Stomach (tissue), 9 donors: ENCODE results near the gene ADGRF4. TPM values are rescaled to one million over a fixed set of nuclear protein-coding genes. Genes with fewer than 3 reads are reported as not detected.

Experiments
- DNase-seq, 2 donors: peaks; one replicate each; pipeline versions ENCODE4 v3.0.0 to v3.0.0-alpha.2; 2013 to 2019
- H3K27ac ChIP-seq, 5 donors: fragments of 200-600 bp in 4 of 5; sonication (generic) in 4 of 5; one replicate each; pipeline ENCODE4 v1.5.1; 2013 to 2019; ENCODE audit warnings: mild to moderate bottlenecking in 1 of 5, moderate library complexity in 1 of 5
- H3K27me3 ChIP-seq, 3 donors: fragments of 200-600 bp; sonication (generic); one replicate each; pipeline ENCODE4 v1.5.1; 2017 to 2019; ENCODE audit warnings: mixed run types in 1 of 3
- H3K36me3 ChIP-seq, 4 donors: fragments of 200-600 bp; sonication (generic); 1 replicate in 3 of 4; 2 replicates in 1 of 4; pipeline ENCODE4 v1.5.1; 2016 to 2019
- H3K4me1 ChIP-seq, 4 donors: fragments of 200-600 bp; sonication (generic); one replicate each; pipeline ENCODE4 v1.5.1; 2016 to 2019
- H3K4me3 ChIP-seq, 4 donors: fragments of 200-600 bp; sonication (generic) in 3 of 4; one replicate each; pipeline ENCODE4 v1.5.1; 2016 to 2019; ENCODE audit warnings: mild to moderate bottlenecking in 1 of 4
- H3K9me3 ChIP-seq, 4 donors: fragments of 200-600 bp; sonication (generic); one replicate each; pipeline ENCODE4 v1.5.1; 2016 to 2019
- CTCF ChIP-seq, 7 experiments: fragments of 450-650 bp in 4 of 7; fragments of 200-600 bp in 3 of 7; sonication (generic) in 3 of 7; IDR thresholded peaks; one replicate each; pipeline ENCODE4 v1.5.1; 2016 to 2019; ENCODE audit warnings: antibody characterized with exemption in 7 of 7, control low read depth in 2 of 7, mild to moderate bottlenecking in 1 of 7
- EP300 ChIP-seq: sonication (generic); formaldehyde crosslinking; IDR thresholded peaks from one replicate; pipeline ENCODE4 v1.6.1; 2017; ENCODE audit warnings: antibody characterized with exemption
- POLR2A ChIP-seq, 4 donors: fragments of 450-650 bp; IDR thresholded peaks; one replicate each; pipeline ENCODE4 v1.6.1; 2016; ENCODE audit warnings: antibody characterized with exemption in 4 of 4, control low read depth in 2 of 4, mild to moderate bottlenecking in 1 of 4, moderate library complexity in 1 of 4
- POLR2AphosphoS5 ChIP-seq, 3 donors: sonication (generic); formaldehyde crosslinking; IDR thresholded peaks; one replicate each; pipeline ENCODE4 v1.6.1; 2016; ENCODE audit warnings: antibody characterized with exemption in 3 of 3
- WGBS, 5 donors: extraction: QIAGEN DNeasy Blood & Tissue Kit in 3 of 5; methylation state at CpG; one replicate each; pipeline versions ENCODE4 v1.1.5 to v1.1.7; 2013 to 2018; 5-methylcytosine and 5-hydroxymethylcytosine counted together
- intact Hi-C: fragments of 100-400 bp; cut with DNase I; formaldehyde crosslinking; loops from one replicate; pipeline ENCODE4 v1.15.1; 2023; ENCODE audit warnings: low total_unique reads
- polyA plus RNA-seq, 3 donors: library from polyadenylated mRNA; stranded (reverse); fragments of 200-250 nt; gene quantifications; one replicate each; pipeline ENCODE4 v1.2.3, GENCODE V29; 2013
- total RNA-seq, 5 donors: library from RNA; depleted of rRNA; stranded (reverse); fragments of >200 nt; gene quantifications; one replicate each; pipeline versions ENCODE4 v1.1.0 to v1.2.3, GENCODE V29; 2014 to 2016
- donor health status: healthy with polysubstance abuse.
- donor health status: Bipolar disorder and iron deficiency.
- donor health status: healthy.

The ADGRF4 gene
- total and polyA plus RNA-seq, 8 donors = 6.5 TPM; not detected in 7

- Histone ChIP-seq H3K4me1 (peaks cover 0 to 8% (median 5%) of the 10 kb centered on the region in 4 donors), H3K27me3 (peaks cover 0 to 5% (median 0%) of the 10 kb centered on the region in 3 donors), H3K36me3 (no peaks in the 10 kb centered on the region), H3K4me3 (no peak overlapping the region), H3K9me3 (no peaks in the 10 kb centered on the region), H3K27ac (no peak overlapping the region)
- intact Hi-C loops = no loop called here
- DNase-seq = no peak
- 58 to 78% (median 68%) methylated on average over 3 of the region's 3 CpGs for whole genome bisulfite sequencing, 5 donors
- TF ChIP-seq POLR2A (IDR thresholded peaks at IDR 0.05) (no peak), POLR2AphosphoS5 (IDR thresholded peaks at IDR 0.05) (no peak), CTCF (IDR thresholded peaks at IDR 0.05) (no peak), EP300 (no peak)
Observed at GRCh38 chr6:47665112-47665511, 33.3 kb upstream of the ADGRF4 start.

GRCh38 chr6:47669684-47670513, 28.5 kb upstream of the ADGRF4 start:
- peaks cover 0 to 13% (median 6%) of the 10 kb centered on the region in 4 donors for H3K4me1 ChIP-seq
- H3K9me3 ChIP-seq = no peaks in the 10 kb centered on the region
- H3K4me3 ChIP-seq = no peak overlapping the region
- no peaks in the 10 kb centered on the region for H3K27me3 ChIP-seq
- DNase-seq = peak in 1 of 2 donors; percentile 32
- intact Hi-C loops = no loop called here
- H3K36me3 ChIP-seq = no peaks in the 10 kb centered on the region
- no peak overlapping the region for H3K27ac ChIP-seq
- TF ChIP-seq POLR2AphosphoS5 (IDR thresholded peaks at IDR 0.05) = no peak
- no peak for TF ChIP-seq POLR2A (IDR thresholded peaks at IDR 0.05)
- TF ChIP-seq CTCF (IDR thresholded peaks at IDR 0.05) = no peak
- TF ChIP-seq EP300 = no peak
- 20 to 24% (median 22%) methylated on average over 6 of the region's 6 CpGs for WGBS, 5 donors

- Histone ChIP-seq H3K4me1 (peaks cover 0 to 13% (median 6%) of the 10 kb centered on the region in 4 donors), H3K36me3 (no peaks in the 10 kb centered on the region), H3K4me3 (no peak overlapping the region), H3K9me3 (no peaks in the 10 kb centered on the region), H3K27me3 (no peaks in the 10 kb centered on the region), H3K27ac (no peak overlapping the region)
- no peak for TF ChIP-seq POLR2AphosphoS5 (IDR thresholded peaks at IDR 0.05)
- no peak for DNase-seq
- intact Hi-C loops = no loop called here
- WGBS, 5 donors = 58 to 66% (median 62%) methylated on average over 3 of the region's 3 CpGs
Observed at GRCh38 chr6:47670851-47671250, 27.5 kb upstream of the ADGRF4 start.

- no peak for DNase-seq
- no peaks in the 10 kb centered on the region for H3K36me3 ChIP-seq
- H3K4me3 ChIP-seq = no peak overlapping the region
- WGBS, 5 donors = 47 to 71% (median 58%) methylated on average over 1 of the region's 1 CpG
- H3K9me3 ChIP-seq = no peaks in the 10 kb centered on the region
- H3K4me1 ChIP-seq = peaks cover 0 to 13% (median 6%) of the 10 kb centered on the region in 4 donors
- H3K27ac ChIP-seq = no peak overlapping the region
- TF ChIP-seq CTCF (IDR thresholded peaks at IDR 0.05) (no peak), EP300 (no peak), POLR2AphosphoS5 (IDR thresholded peaks at IDR 0.05) (no peak), POLR2A (IDR thresholded peaks at IDR 0.05) (no peak)
- H3K27me3 ChIP-seq = no peaks in the 10 kb centered on the region
- intact Hi-C loops = no loop called here
Observed at GRCh38 chr6:47671777-47672176, 26.6 kb upstream of the ADGRF4 start.

GRCh38 chr6:47672816-47673215, 25.6 kb upstream of the ADGRF4 start:
- no peaks in the 10 kb centered on the region for H3K36me3 ChIP-seq
- WGBS, 5 donors = 71 to 86% (median 78%) methylated on average over 1 of the region's 1 CpG
- TF ChIP-seq CTCF (IDR thresholded peaks at IDR 0.05) (no peak), EP300 (no peak), POLR2AphosphoS5 (IDR thresholded peaks at IDR 0.05) (no peak), POLR2A (IDR thresholded peaks at IDR 0.05) (no peak)
- intact Hi-C loops = no loop called here
- H3K27ac ChIP-seq = no peak overlapping the region
- H3K27me3 ChIP-seq = no peaks in the 10 kb centered on the region
- no peak for DNase-seq
- H3K4me1 ChIP-seq = peaks cover 0 to 13% (median 6%) of the 10 kb centered on the region in 4 donors
- no peak overlapping the region for H3K4me3 ChIP-seq
- no peaks in the 10 kb centered on the region for H3K9me3 ChIP-seq
